Measurements from ENCODE around the gene C1orf159.

DNA sequence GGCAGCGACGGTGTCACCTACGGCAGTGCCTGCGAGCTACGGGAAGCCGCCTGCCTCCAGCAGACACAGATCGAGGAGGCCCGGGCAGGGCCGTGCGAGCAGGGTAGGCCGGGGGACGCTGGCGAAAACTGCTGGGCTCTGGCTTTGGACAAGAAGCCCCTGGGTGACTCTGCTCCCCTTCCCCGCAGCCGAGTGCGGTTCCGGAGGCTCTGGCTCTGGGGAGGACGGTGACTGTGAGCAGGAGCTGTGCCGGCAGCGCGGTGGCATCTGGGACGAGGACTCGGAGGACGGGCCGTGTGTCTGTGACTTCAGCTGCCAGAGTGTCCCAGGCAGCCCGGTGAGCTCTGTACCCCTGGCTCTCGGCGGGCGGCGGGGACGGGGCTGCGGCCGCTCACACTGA, 72.0 kb downstream of the C1orf159 start:
- no peak for TF ChIP-seq POLR2A (IDR thresholded peaks at IDR 0.05; ENCODE audit: low read length)
- TF ChIP-seq GATA1 (IDR thresholded peaks at IDR 0.05; ENCODE audit: low read depth, low read length) = no peak

Measured in erythroblast (primary cell).